Measurements from ENCODE around the gene SUMO2. TPM values are rescaled to one million over a fixed set of nuclear protein-coding genes. Genes with fewer than 3 reads are reported as not detected.
"Not testable (repeated sequence)": the region's sequence is repeated elsewhere in the genome, so short reads cannot be mapped to it uniquely, and the experiment has no call there.

The SUMO2 gene
- total RNA-seq, 1 donor from 2014 or later: 633 TPM

DNA sequence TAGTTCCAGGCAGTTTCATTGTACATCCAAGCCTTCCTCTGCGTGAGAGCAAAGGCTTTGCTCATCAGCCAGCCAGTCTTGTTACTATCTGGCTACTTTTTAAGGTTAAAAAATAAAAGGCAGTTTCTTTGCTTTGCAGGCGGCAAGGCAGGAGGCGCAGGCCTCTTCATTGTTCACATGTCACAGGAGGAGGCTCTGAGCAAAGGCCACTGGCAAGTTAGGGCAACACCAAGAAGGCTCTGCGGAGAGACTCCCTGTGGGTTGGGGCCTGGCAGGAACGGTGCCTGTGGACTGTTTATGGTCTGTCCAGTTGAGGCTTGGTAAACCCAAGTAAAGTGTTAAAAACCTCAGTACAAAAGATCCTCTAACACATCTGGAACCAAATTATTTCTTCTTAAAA is 47.3 kb downstream of the SUMO2 start:
- Mint-ChIP-seq H3K27ac (peak overlapping the region; percentile 78), H3K9me3 (ENCODE audit: low read depth) (no peaks in the 10 kb centered on the region), H3K4me3 (ENCODE audit: low read depth) (no peak overlapping the region), H3K4me1 (ENCODE audit: low read depth) (peaks cover 5% of the 10 kb centered on the region), H3K36me3 (ENCODE audit: insufficient read depth) (peaks cover 17% of the 10 kb centered on the region), H3K27me3 (no peaks in the 10 kb centered on the region)
- no peak for TF ChIP-seq CTCF (IDR thresholded peaks at IDR 0.05; ENCODE audit: unreplicated experiment)
- no peak for DNase-seq (ENCODE audit: low spot score, unreplicated experiment)

GRCh38 chr17:75133607-75134347 is 49.0 kb downstream of the SUMO2 start:
- H3K36me3 Mint-ChIP-seq (ENCODE audit: insufficient read depth); DNase-seq (ENCODE audit: low spot score, unreplicated experiment); H3K4me1 Mint-ChIP-seq (ENCODE audit: low read depth); H3K27me3 Mint-ChIP-seq; H3K9me3 Mint-ChIP-seq (ENCODE audit: low read depth): not testable (repeated sequence)
- peak overlapping the region; percentile 14 for H3K4me3 Mint-ChIP-seq (ENCODE audit: low read depth)
- H3K27ac Mint-ChIP-seq: peak overlapping the region; percentile 76

GRCh38 chr17:75133001-75133400 is 49.8 kb downstream of the SUMO2 start:
- Mint-ChIP-seq H3K36me3 (ENCODE audit: insufficient read depth) (peaks cover 10% of the 10 kb centered on the region), H3K27ac (peak overlapping the region; percentile 76)

DNA sequence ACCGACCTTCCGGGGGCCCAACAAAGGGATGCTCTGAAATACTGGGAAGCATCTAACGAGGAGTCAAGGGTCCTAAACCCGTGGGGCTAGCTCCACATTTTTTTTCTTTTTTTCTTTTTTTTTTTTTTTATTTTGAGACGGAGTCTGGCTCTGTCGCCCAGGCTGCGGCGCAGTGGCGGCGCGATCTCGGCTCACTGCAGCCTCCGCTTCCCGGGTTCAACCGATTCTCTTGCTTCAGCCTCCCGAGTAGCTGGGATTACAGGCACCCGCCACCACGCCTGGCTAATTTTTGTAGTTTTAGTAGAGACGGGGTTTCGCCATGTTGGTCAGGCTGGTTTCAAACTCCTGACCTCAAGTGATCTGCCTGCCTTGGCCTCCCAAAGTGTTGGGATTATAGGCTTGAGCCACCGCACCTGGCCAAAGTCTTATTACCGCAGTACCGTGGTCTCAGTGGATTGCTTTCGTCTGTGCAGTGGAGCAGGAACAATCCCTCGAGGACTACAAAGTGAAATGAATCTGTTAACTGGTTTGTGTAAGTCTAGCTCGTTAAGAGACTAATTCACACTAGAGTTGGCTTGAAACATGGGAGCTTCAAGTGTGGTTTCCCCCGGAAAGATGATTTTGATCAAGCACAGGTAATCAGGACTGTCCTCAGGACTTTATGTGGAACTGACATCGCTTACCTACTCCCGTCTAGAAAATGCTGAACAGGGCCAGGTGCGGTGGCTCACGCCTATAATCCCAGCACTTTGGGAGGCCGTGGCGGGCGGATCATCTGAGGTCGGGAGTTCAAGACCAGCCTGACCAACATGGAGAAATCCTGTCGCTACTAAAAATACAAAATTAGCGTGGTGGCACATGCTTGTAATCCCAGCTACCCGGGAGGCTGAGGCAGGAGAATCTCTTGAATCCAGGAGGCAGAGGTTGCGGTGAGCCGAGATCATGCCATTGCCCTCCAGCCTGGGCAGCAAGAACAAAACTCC is 50.5 kb downstream of the SUMO2 start:
- DNase-seq (ENCODE audit: low spot score, unreplicated experiment); H3K4me1 Mint-ChIP-seq (ENCODE audit: low read depth); H3K27me3 Mint-ChIP-seq; H3K36me3 Mint-ChIP-seq (ENCODE audit: insufficient read depth); H3K9me3 Mint-ChIP-seq (ENCODE audit: low read depth): not testable (repeated sequence)
- Mint-ChIP-seq H3K27ac (peak overlapping the region; percentile 96), H3K4me3 (ENCODE audit: low read depth) (peak overlapping the region; percentile 81)

More at GRCh38 chr17:75133001-75133400, 49.8 kb downstream of the SUMO2 start:
- H3K4me3 Mint-ChIP-seq (ENCODE audit: low read depth): peak overlapping the region; percentile 45
- no peaks in the 10 kb centered on the region for H3K27me3 Mint-ChIP-seq
- DNase-seq (ENCODE audit: low spot score, unreplicated experiment): no peak
- TF ChIP-seq CTCF (IDR thresholded peaks at IDR 0.05; ENCODE audit: unreplicated experiment): no peak
- peaks cover 4% of the 10 kb centered on the region for H3K4me1 Mint-ChIP-seq (ENCODE audit: low read depth)
- no peaks in the 10 kb centered on the region for H3K9me3 Mint-ChIP-seq (ENCODE audit: low read depth)

- peaks cover 10% of the 10 kb centered on the region for H3K36me3 Mint-ChIP-seq (ENCODE audit: insufficient read depth)
These were observed 51.3 kb downstream of the SUMO2 start, which contains the start of gene NT5C for GRCh38 chr17:75131278-75132017. Gene NT5C (minus strand): TSS chr17:75131742. CDS start chr17:75131707, 35 bp downstream.

More at GRCh38 chr17:75131278-75132017, 51.3 kb downstream of the SUMO2 start, which contains the start of gene NT5C:
- peaks cover 4% of the 10 kb centered on the region for H3K4me1 Mint-ChIP-seq (ENCODE audit: low read depth)
- TF ChIP-seq CTCF (IDR thresholded peaks at IDR 0.05; ENCODE audit: unreplicated experiment): peak; percentile 80
- peak within 1 kb of the TSS; percentile 86 for H3K4me3 Mint-ChIP-seq (ENCODE audit: low read depth)
- no peaks in the 10 kb centered on the region for H3K27me3 Mint-ChIP-seq
- H3K9me3 Mint-ChIP-seq (ENCODE audit: low read depth): no peaks in the 10 kb centered on the region
- H3K27ac Mint-ChIP-seq: peak within 1 kb of the TSS; percentile 96
- peak; percentile 64 for DNase-seq (ENCODE audit: low spot score, unreplicated experiment)
